Upper lobe of right lung (tissue), 1 donor: ENCODE results near the gene DAND5. TPM values are rescaled to one million over a fixed set of nuclear protein-coding genes. Genes with fewer than 3 reads are reported as not detected.
A peak's percentile ranks its signal among the peaks of the same experiment; 100 is the strongest.
"Not testable (repeated sequence)": the region's sequence is repeated elsewhere in the genome, so short reads cannot be mapped to it uniquely, and the experiment has no call there.

ENCODE experiments used
- ATAC-seq: fragments of 200-7000 bp; cut with Tn5 transposase; one replicate; pipeline ENCODE4 v1.9.1; 2020; ENCODE audit warnings: mild to moderate bottlenecking, moderate library complexity
- DNase-seq: peaks from one replicate; pipeline ENCODE4 v3.0.0-alpha.2; 2020
- H3K27ac ChIP-seq: fragments of 200-600 bp; one replicate; pipeline ENCODE4 v1.8.0; 2022
- H3K27me3 ChIP-seq: fragments of 200-600 bp; one replicate; pipeline ENCODE4 v1.8.0; 2022; ENCODE audit warnings: mild to moderate bottlenecking
- H3K36me3 ChIP-seq: fragments of 200-600 bp; one replicate; pipeline ENCODE4 v1.8.0; 2022
- H3K4me1 ChIP-seq: fragments of 200-600 bp; one replicate; pipeline ENCODE4 v1.8.0; 2022
- H3K4me3 ChIP-seq: fragments of 200-600 bp; one replicate; pipeline ENCODE4 v1.8.0; 2022; ENCODE audit warnings: mild to moderate bottlenecking
- H3K9me3 ChIP-seq: fragments of 200-600 bp; one replicate; pipeline ENCODE4 v1.8.0; 2022
- CTCF ChIP-seq: fragments of 200-600 bp; IDR thresholded peaks from one replicate; pipeline ENCODE4 v1.8.0; 2022; ENCODE audit warnings: antibody characterized with exemption
- intact Hi-C: fragments of 100-400 bp; cut with DNase I; formaldehyde crosslinking; loops from one replicate; pipeline ENCODE4 v1.11.0; 2022
- total RNA-seq: library from RNA; stranded (reverse); fragmentation: NEBNext Ultra II Directional; extraction: Animal tissue kit (Norgen Biotek cat#: 25700); gene quantifications from one replicate; pipeline ENCODE4 v1.2.1, GENCODE V29; 2021
- donor health status: DM: no; HTN: yes; CAD: no; lungs with severe emphysema.

DAND5 gene
- total RNA-seq, 1 donor from 2014 or later, result not detected

- DNase-seq, result no peak
- Histone ChIP-seq H3K36me3 (peaks cover 76% of the 10 kb centered on the region), H3K27me3 (no peaks in the 10 kb centered on the region), H3K27ac (no peak overlapping the region), H3K4me3 (no peak overlapping the region), H3K4me1 (peaks cover 28% of the 10 kb centered on the region), H3K9me3 (no peaks in the 10 kb centered on the region)
- ATAC-seq, result no peak
- intact Hi-C loops, result no loop called here
- no peak for TF ChIP-seq CTCF
Observed at GRCh38 chr19:12948612-12949362, 20.6 kb upstream of the DAND5 start.

GRCh38 chr19:12949363-12950283 is 19.8 kb upstream of the DAND5 start:
- DNase-seq, result no peak
- no peak overlapping the region for H3K4me3 ChIP-seq

GRCh38 chr19:12952050-12952449 is 17.3 kb upstream of the DAND5 start:
- intact Hi-C loops, H3K27ac ChIP-seq, H3K27me3 ChIP-seq, ATAC-seq, H3K9me3 ChIP-seq, DNase-seq, H3K4me3 ChIP-seq: not testable (repeated sequence)
- H3K4me1 ChIP-seq, result peaks cover 30% of the 10 kb centered on the region
- peaks cover 79% of the 10 kb centered on the region for H3K36me3 ChIP-seq

More at GRCh38 chr19:12949363-12950283, 19.8 kb upstream of the DAND5 start:
- intact Hi-C loops, result no loop called here
- TF ChIP-seq CTCF, result no peak
- Histone ChIP-seq H3K9me3 (no peaks in the 10 kb centered on the region), H3K36me3 (peaks cover 76% of the 10 kb centered on the region), H3K27me3 (no peaks in the 10 kb centered on the region), H3K27ac (no peak overlapping the region), H3K4me1 (peaks cover 28% of the 10 kb centered on the region)
- no peak for ATAC-seq

- Histone ChIP-seq H3K27ac (peak overlapping the region; percentile 58), H3K27me3 (no peaks in the 10 kb centered on the region), H3K4me1 (peaks cover 24% of the 10 kb centered on the region), H3K4me3 (no peak overlapping the region), H3K9me3 (no peaks in the 10 kb centered on the region), H3K36me3 (peaks cover 75% of the 10 kb centered on the region)
- intact Hi-C loops, result no loop called here
- ATAC-seq (no peak), DNase-seq (no peak)
- TF ChIP-seq CTCF, result no peak
Observed at GRCh38 chr19:12952488-12953137, 16.8 kb upstream of the DAND5 start.

GRCh38 chr19:12953138-12953798 is 16.1 kb upstream of the DAND5 start:
- peak overlapping the region; percentile 8 for H3K27ac ChIP-seq
- intact Hi-C loops, result no loop called here
- TF ChIP-seq CTCF, result no peak
- H3K9me3 ChIP-seq, result no peaks in the 10 kb centered on the region
- no peak overlapping the region for H3K4me3 ChIP-seq
- H3K27me3 ChIP-seq, result no peaks in the 10 kb centered on the region
- peaks cover 23% of the 10 kb centered on the region for H3K4me1 ChIP-seq
- DNase-seq (no peak), ATAC-seq (no peak)
- peaks cover 69% of the 10 kb centered on the region for H3K36me3 ChIP-seq
